Osteocyte (in vitro differentiated cells): ENCODE results near the gene DLG2. TPM values are rescaled to one million over a fixed set of nuclear protein-coding genes. Genes with fewer than 3 reads are reported as not detected.

Experiments used
- DNase-seq: peaks from one replicate; pipeline ENCODE4 v3.0.0; 2021; ENCODE audit warnings: mixed read lengths; ENCODE audit not compliant: unreplicated experiment; ENCODE audit errors: extremely low spot score
- H3K27ac Mint-ChIP-seq: one replicate; pipeline ENCODE4 v1.8.0; 2021; ENCODE audit warnings: mild to moderate bottlenecking, mixed read lengths; ENCODE audit not compliant: unreplicated experiment
- H3K27me3 Mint-ChIP-seq: one replicate; pipeline ENCODE4 v1.8.0; 2021; ENCODE audit warnings: mixed read lengths; ENCODE audit not compliant: unreplicated experiment
- H3K36me3 Mint-ChIP-seq: one replicate; pipeline ENCODE4 v1.8.0; 2021; ENCODE audit warnings: mixed read lengths; ENCODE audit not compliant: unreplicated experiment
- H3K4me1 Mint-ChIP-seq: one replicate; pipeline ENCODE4 v1.8.0; 2021; ENCODE audit warnings: mixed read lengths; ENCODE audit not compliant: unreplicated experiment
- H3K4me3 Mint-ChIP-seq: one replicate; pipeline ENCODE4 v1.8.0; 2021; ENCODE audit warnings: mild to moderate bottlenecking, moderate library complexity, mixed read lengths; ENCODE audit not compliant: unreplicated experiment
- H3K9me3 Mint-ChIP-seq: one replicate; pipeline ENCODE4 v1.8.0; 2021; ENCODE audit warnings: mixed read lengths; ENCODE audit not compliant: unreplicated experiment
- total RNA-seq: library from RNA; stranded (reverse); gene quantifications from 2 replicates; pipeline ENCODE4 v1.2.1, GENCODE V29; 2021
- TF ChIP-seq, protein P1 (sequence below): fragments of 200-600 bp; sonication (generic); IDR thresholded peaks from 2 replicates; pipeline ENCODE4 v1.5.0; 2021; ENCODE audit warnings: antibody characterized with exemption, mild to moderate bottlenecking, moderate library complexity

The DLG2 gene
- total RNA-seq, 1 donor from 2014 or later = 2.1 TPM

DNA sequence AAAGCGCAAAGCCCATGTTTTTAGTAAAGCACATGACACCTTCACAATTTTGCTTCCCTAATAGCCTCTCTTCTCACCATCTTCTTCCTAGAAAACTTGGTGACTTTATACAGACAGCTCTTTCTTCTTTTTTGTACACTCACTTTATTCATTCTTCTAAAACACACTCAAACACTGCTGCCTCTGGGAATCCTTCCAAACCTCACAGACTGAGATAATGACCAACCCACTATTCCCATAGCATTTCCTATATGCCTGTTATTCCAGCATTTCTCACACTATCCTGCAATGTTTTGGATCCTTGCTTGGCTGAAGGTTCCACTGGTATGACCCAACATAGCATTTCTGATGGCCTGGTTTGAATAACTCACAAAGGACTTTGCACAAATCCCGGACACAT is 1898.9 kb downstream of the DLG2 start:
- Mint-ChIP-seq H3K9me3 (no peaks in the 10 kb centered on the region), H3K4me3 (no peak overlapping the region), H3K36me3 (no peaks in the 10 kb centered on the region), H3K27ac (no peak overlapping the region), H3K4me1 (no peaks in the 10 kb centered on the region), H3K27me3 (peaks cover 26% of the 10 kb centered on the region)
- no peak for DNase-seq
- TF ChIP-seq, protein P1, sequence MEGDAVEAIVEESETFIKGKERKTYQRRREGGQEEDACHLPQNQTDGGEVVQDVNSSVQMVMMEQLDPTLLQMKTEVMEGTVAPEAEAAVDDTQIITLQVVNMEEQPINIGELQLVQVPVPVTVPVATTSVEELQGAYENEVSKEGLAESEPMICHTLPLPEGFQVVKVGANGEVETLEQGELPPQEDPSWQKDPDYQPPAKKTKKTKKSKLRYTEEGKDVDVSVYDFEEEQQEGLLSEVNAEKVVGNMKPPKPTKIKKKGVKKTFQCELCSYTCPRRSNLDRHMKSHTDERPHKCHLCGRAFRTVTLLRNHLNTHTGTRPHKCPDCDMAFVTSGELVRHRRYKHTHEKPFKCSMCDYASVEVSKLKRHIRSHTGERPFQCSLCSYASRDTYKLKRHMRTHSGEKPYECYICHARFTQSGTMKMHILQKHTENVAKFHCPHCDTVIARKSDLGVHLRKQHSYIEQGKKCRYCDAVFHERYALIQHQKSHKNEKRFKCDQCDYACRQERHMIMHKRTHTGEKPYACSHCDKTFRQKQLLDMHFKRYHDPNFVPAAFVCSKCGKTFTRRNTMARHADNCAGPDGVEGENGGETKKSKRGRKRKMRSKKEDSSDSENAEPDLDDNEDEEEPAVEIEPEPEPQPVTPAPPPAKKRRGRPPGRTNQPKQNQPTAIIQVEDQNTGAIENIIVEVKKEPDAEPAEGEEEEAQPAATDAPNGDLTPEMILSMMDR = no peak

DNA sequence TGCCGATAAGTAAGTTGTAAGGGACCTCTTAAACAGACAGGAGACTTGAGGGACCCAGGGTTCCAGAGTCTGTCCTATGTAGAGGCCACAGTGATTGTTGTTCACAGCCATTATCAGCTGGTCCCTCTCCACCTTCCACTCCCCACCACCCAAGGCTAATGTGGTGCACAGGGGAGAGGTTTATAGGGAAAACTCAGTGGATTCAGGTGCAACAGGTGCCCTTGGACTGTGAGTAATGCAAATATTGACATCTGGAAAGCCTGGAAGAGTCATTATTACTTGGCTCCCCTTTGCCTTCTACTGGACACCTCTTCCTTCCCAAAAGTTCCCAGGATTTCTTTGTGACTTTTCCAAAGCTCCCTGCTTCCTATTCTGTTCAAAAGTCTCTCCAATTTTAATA is 1899.9 kb downstream of the DLG2 start:
- no peaks in the 10 kb centered on the region for H3K4me1 Mint-ChIP-seq
- no peak overlapping the region for H3K27ac Mint-ChIP-seq
- H3K9me3 Mint-ChIP-seq = no peaks in the 10 kb centered on the region
- peaks cover 26% of the 10 kb centered on the region for H3K27me3 Mint-ChIP-seq
- TF ChIP-seq, protein P1 = no peak
- DNase-seq = no peak
- no peaks in the 10 kb centered on the region for H3K36me3 Mint-ChIP-seq
- no peak overlapping the region for H3K4me3 Mint-ChIP-seq

DNA sequence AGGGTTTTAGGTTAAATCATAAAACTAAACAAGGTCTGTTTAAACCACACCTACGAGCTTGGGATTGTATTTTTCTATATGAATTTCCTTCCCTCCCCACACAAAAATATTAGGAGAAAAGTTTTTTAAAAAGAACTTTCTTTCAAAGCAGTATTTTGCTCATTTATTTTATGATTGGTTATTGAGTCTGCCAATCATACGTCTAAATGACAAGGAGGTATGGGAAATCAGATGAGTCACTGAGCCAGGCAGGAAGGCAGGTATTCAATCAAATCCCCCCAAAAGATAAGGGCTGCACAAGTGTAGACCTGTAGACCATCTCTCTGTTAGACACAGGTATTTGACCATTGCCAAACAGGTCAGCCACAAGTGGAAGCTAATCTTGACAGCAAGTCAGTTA is 1900.8 kb downstream of the DLG2 start:
- Mint-ChIP-seq H3K27me3 (peaks cover 26% of the 10 kb centered on the region), H3K4me1 (no peaks in the 10 kb centered on the region), H3K27ac (no peak overlapping the region), H3K36me3 (no peaks in the 10 kb centered on the region), H3K4me3 (no peak overlapping the region), H3K9me3 (no peaks in the 10 kb centered on the region)
- TF ChIP-seq, protein P1 = no peak
- no peak for DNase-seq

DNA sequence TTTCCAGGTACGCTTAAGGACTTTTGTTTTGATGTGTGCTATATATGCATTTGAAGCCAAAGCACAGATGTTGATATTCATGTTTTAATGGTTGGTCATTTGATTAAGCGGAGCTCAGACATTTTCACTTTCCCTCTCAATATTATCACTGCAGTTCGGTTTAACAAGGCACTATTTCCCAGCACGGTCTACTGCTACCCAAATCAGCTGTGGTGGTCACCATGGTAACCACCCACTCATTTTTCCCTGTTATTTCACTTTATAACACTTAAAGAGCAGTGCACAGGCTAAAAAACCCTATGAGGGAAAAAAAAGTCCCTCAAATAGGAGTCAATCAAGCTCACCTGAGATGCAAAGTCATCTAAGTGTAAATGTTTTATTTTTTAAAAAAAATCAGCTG is 1901.4 kb downstream of the DLG2 start:
- Mint-ChIP-seq H3K9me3 (no peaks in the 10 kb centered on the region), H3K27ac (no peak overlapping the region), H3K4me3 (no peak overlapping the region), H3K27me3 (peaks cover 30% of the 10 kb centered on the region), H3K4me1 (no peaks in the 10 kb centered on the region), H3K36me3 (no peaks in the 10 kb centered on the region)
- TF ChIP-seq, protein P1 = no peak
- DNase-seq = no peak

DNA sequence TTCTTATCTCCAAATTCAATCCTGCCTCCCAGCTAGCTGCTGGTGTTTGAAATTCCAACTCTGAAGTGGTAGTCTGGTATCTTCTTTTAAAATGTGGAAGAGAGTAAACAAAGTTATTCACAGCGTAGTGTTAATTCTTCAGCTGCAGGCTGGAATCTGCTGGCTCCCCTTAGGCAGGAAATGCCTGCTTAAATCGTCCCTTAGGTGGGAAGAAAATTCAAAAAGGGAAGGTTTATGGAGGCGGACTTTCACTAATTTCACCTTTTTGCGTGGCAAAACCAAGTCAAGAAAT is 1901.9 kb downstream of the DLG2 start:
- Mint-ChIP-seq H3K27ac (no peak overlapping the region), H3K27me3 (peaks cover 30% of the 10 kb centered on the region), H3K36me3 (no peaks in the 10 kb centered on the region), H3K4me1 (no peaks in the 10 kb centered on the region), H3K9me3 (no peaks in the 10 kb centered on the region), H3K4me3 (no peak overlapping the region)
- TF ChIP-seq, protein P1 = no peak
- no peak for DNase-seq
